NCI-H2171 (cell line): ENCODE measurements around the gene KLF14.
A peak's percentile ranks its signal among the peaks of the same experiment; 100 is the strongest.
"Not testable (repeated sequence)": the region's sequence is repeated elsewhere in the genome, so short reads cannot be mapped to it uniquely, and the experiment has no call there.

Source experiments
- DNase-seq: peaks from one replicate; lab custom pipeline; 2025; lab: John Stamatoyannopoulos, UW

Gene KLF14

GRCh38 chr7:130733931-130734814, at the start of gene KLF14:
Gene KLF14 (minus strand): TSS chr7:130734207. CDS start chr7:130734033, 174 bp downstream.
- no peak for DNase-seq

- no peak for DNase-seq
Measured at GRCh38 chr7:130781346-130781745, 47.3 kb upstream of the KLF14 start.

GRCh38 chr7:130777426-130777825, 43.4 kb upstream of the KLF14 start:
- no peak for DNase-seq

GRCh38 chr7:130772456-130772855, 38.4 kb upstream of the KLF14 start:
- DNase-seq, result not testable (repeated sequence)

GRCh38 chr7:130768854-130769253, 34.8 kb upstream of the KLF14 start:
- no peak for DNase-seq

GRCh38 chr7:130764569-130764968, 30.6 kb upstream of the KLF14 start:
- DNase-seq, result not testable (repeated sequence)

- DNase-seq, result peak; percentile 11
Measured at GRCh38 chr7:130758429-130759056, 24.5 kb upstream of the KLF14 start.

- no peak for DNase-seq
Measured at GRCh38 chr7:130756316-130756715, 22.3 kb upstream of the KLF14 start.

- no peak for DNase-seq
Measured at GRCh38 chr7:130752424-130752823, 18.4 kb upstream of the KLF14 start.

GRCh38 chr7:130750755-130751154, 16.7 kb upstream of the KLF14 start:
- no peak for DNase-seq

GRCh38 chr7:130748531-130749389, 14.8 kb upstream of the KLF14 start:
- DNase-seq, result no peak

GRCh38 chr7:130741331-130741995, 7.5 kb upstream of the KLF14 start:
- no peak for DNase-seq

GRCh38 chr7:130740606-130741005, 6.6 kb upstream of the KLF14 start:
- no peak for DNase-seq

GRCh38 chr7:130736298-130736900, 2.4 kb upstream of the KLF14 start:
- DNase-seq, result no peak

- DNase-seq, result no peak
Measured at GRCh38 chr7:130734815-130735716, 1.1 kb upstream of the KLF14 start.

GRCh38 chr7:130732980-130733930, 752 bp downstream of the KLF14 start:
- peak; percentile 21 for DNase-seq

- DNase-seq, result no peak
Measured at GRCh38 chr7:130723784-130724183, 10.2 kb downstream of the KLF14 start.

- no peak for DNase-seq
Measured at GRCh38 chr7:130721486-130722277, 12.3 kb downstream of the KLF14 start.
